AG09309 (cell line): ENCODE data around the gene HOXC10.
A peak's percentile ranks its signal among the peaks of the same experiment; 100 is the strongest.

Experiments
- DNase-seq: peaks from one replicate; pipeline ENCODE4 v3.0.0-alpha.2; 2010; ENCODE audit warnings: low read depth
- H3K4me3 ChIP-seq: 2 replicates; pipeline ENCODE4 v1.5.1; 2011; ENCODE audit warnings: mild to moderate bottlenecking, low read depth, low read length, moderate library complexity; ENCODE audit not compliant: control insufficient read depth
- TF ChIP-seq, protein P1 (sequence below): IDR thresholded peaks from 2 replicates; pipeline ENCODE4 v1.5.1; 2011; ENCODE audit warnings: mild to moderate bottlenecking, low read depth, low read length, inconsistent platforms; ENCODE audit not compliant: insufficient read depth, control insufficient read depth; ENCODE audit errors: missing control alignments

HOXC10 gene

DNA sequence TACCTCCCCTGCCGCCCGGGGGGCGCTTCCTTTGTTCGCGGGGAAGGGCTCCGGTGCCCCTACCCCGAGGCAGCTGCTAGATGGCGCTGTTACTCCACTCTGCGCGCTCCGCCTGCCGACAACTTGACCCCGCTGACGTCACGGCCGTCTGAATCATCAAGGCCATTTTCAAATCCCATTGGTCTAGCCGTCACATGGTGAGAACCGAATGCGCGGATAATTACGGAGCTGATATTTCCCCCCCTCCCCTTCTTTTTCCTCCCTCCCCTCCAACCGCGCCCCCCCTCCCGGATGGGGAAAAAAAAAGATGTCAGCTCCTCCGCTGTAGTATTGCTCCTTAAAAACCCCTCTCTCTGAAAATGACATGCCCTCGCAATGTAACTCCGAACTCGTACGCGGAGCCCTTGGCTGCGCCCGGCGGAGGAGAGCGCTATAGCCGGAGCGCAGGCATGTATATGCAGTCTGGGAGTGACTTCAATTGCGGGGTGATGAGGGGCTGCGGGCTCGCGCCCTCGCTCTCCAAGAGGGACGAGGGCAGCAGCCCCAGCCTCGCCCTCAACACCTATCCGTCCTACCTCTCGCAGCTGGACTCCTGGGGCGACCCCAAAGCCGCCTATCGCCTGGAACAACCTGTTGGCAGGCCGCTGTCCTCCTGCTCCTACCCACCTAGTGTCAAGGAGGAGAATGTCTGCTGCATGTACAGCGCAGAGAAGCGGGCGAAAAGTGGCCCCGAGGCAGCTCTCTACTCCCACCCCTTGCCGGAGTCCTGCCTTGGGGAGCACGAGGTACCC, at the start of gene HOXC10:
Gene HOXC10, plus strand, starts transcription at position 246 of the 791 bp plus-strand sequence. Its CDS starts 114 bp downstream, at position 360.
- TF ChIP-seq, protein P1, sequence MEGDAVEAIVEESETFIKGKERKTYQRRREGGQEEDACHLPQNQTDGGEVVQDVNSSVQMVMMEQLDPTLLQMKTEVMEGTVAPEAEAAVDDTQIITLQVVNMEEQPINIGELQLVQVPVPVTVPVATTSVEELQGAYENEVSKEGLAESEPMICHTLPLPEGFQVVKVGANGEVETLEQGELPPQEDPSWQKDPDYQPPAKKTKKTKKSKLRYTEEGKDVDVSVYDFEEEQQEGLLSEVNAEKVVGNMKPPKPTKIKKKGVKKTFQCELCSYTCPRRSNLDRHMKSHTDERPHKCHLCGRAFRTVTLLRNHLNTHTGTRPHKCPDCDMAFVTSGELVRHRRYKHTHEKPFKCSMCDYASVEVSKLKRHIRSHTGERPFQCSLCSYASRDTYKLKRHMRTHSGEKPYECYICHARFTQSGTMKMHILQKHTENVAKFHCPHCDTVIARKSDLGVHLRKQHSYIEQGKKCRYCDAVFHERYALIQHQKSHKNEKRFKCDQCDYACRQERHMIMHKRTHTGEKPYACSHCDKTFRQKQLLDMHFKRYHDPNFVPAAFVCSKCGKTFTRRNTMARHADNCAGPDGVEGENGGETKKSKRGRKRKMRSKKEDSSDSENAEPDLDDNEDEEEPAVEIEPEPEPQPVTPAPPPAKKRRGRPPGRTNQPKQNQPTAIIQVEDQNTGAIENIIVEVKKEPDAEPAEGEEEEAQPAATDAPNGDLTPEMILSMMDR, result peak; percentile 82
- peak; percentile 87 for DNase-seq
- peak within 1 kb of the TSS; percentile 64 for H3K4me3 ChIP-seq

DNA sequence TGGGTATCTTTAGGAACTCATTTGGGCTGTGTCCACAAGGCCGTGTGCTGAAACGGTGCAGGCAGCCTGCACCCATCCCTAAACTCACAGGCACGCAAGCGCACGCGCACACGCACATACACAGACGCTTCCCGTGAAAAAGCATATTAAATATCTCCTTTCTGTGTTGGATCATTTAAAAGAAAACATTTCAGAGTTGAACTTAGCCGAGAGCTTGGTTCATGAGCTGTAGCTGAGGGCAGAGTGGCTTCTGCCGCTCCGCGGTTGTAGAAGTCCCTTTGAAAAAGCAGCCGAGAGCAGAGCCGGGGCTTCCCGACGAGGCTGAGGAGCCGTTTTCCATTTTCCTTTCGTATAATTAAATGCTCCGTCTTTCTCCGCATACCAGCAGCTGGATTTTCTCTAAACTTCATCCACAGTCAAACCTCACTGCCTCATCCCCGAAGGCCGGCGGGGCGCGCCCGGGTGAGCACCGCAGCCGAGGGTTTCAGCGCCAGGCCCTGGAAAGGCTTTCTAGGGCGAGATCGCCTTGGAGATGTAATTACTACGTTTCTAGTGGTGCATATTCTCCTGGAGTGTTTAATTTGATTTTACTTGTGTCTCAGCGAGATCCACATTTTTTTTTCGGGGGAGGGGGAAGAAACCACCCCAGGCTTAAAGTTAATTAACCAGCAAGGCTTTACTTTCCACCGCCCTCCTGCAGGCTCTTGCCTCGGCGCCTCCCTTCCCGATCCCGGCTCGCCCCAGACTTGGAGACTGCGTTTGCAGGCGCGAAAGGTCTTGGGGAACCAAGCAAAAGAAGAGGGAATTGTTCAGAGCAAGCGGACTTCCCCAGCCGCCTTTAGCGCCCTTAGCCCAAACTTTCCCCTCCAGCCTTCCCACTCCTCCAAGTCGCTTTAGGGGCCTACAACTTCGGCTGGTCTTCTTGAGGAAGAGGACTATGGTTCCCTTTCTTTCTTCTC, 49.3 kb upstream of the HOXC10 start:
- H3K4me3 ChIP-seq, result no peak overlapping the region

DNA sequence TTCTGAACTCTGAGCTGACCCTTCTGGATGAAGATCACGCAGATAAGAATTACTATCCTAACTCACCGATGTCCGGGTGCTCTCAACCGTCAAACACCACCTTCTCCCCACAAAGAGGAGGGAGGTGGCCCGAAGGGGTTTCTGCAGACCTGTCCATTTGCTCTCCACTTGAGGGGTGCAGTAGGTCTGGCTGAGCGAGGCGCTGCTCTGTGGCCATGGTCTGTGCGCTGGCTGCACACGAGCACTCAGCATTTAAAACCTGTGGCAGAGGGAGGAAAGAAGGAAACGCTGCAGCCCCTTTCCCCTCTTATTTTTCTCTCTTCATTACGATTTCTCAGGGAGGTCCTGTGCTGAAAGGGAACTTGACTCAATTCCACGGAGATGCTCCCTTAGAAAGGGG, 47.8 kb upstream of the HOXC10 start:
- H3K4me3 ChIP-seq, result no peak overlapping the region
- TF ChIP-seq, protein P1, result no peak
- no peak for DNase-seq

More for the DNA sequence above, 49.3 kb upstream of the HOXC10 start:
- DNase-seq, result no peak
- TF ChIP-seq, protein P1, result no peak

DNA sequence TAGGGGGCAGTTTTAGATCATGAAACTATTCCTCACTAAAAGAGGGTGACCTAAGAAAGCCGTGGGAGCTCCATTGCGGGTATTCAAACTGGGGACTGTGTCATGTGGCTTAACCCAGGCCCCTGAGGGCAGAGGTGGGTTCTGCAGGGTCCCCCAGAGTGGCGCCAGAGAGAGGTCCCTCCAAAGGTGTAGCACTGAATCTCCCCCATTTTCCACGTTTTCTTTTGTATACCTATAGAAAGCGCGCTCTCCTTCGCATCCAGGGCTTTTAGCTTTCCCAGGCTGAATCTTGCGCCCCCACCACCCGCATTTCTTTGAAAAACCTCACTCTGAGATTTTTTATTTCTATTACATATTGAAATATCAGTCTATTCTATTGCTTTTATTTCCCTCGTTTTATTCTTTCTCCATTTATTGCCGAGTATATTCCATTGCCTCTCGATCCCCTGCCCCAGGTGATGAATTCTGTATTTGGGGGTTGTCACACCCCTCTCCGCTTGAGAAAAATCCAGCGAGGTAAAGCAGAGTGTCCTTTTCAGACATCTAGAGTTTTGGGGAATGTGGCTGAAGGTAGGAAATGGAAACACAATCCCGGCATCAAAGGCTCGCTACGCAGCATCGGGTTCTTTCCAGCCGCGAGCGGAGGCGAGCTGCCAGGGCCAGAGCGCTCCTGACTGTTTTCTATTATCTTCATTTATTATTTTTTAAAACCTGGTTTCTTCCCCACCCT, 47.2 kb upstream of the HOXC10 start:
- TF ChIP-seq, protein P1, result no peak
- no peak for DNase-seq
- peak overlapping the region; percentile 42 for H3K4me3 ChIP-seq

DNA sequence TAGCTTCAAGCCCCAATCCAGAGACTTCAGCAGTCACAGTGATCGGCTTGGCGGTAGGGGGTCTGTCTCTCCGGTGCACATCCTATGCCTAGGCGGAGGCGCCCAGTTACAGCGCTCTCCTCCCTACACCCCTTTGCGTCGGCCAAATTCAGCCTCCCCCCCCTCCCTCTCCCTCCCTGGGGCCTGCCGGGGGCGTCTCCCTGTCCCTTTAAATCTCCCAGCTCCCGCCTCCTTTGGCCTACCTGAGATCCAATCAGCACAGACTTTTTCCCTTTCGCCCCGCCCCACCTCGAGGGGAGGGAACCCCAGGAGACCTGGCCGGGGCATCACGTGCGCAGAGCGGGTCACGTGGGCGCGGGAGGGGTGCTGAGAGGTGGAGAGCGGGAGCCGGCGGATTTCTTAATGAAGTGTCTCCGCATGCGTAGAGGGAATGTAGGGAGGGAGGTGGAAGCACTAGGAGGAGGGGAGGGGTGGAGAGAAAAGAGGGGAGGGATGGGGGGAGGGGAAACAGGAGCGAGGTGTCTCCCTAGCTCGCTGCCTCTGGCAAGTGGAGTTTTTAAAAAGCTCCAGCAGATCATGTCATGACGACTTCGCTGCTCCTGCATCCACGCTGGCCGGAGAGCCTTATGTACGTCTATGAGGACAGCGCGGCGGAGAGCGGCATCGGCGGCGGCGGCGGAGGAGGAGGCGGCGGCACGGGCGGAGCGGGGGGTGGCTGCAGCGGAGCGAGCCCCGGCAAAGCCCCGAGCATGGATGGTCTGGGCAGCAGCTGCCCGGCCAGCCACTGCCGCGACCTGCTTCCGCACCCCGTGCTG, 46.4 kb upstream of the HOXC10 start, which contains the start of gene HOXC13:
Gene HOXC13, plus strand, starts transcription at position 506 of the 815 bp plus-strand sequence. Its CDS starts 76 bp downstream, at position 582.
- TF ChIP-seq, protein P1, result no peak
- H3K4me3 ChIP-seq, result peak within 1 kb of the TSS; percentile 42
- peak; percentile 58 for DNase-seq
